Liver (tissue), 9 donors: Measurements from ENCODE around the gene DCC. TPM values are rescaled to one million over a fixed set of nuclear protein-coding genes. Genes with fewer than 3 reads are reported as not detected.

Experiments used
- DNase-seq: peaks from one replicate; pipeline ENCODE4 v3.0.0-alpha.2; 2017; ENCODE audit warnings: low spot score
- H3K27ac ChIP-seq, 2 donors: one replicate each; pipeline ENCODE4 v1.7.0; 2013; ENCODE audit warnings: inconsistent platforms in 2 of 2, low read length in 2 of 2, control low read depth in 1 of 2, low read depth in 1 of 2, mild to moderate bottlenecking in 1 of 2
- H3K27me3 ChIP-seq, 4 donors: one replicate each; pipeline versions ENCODE4 v1.6.1 to v1.7.0; 2013; ENCODE audit warnings: low read length in 3 of 4, inconsistent platforms in 1 of 4, mild to moderate bottlenecking in 1 of 4, moderate library complexity in 1 of 4; ENCODE audit not compliant: control insufficient read depth in 4 of 4, insufficient read depth in 4 of 4
- H3K36me3 ChIP-seq, 4 donors: one replicate each; pipeline versions ENCODE4 v1.6.1 to v1.7.0; 2013; ENCODE audit warnings: low read length in 3 of 4, mild to moderate bottlenecking in 3 of 4, low read depth in 1 of 4, moderate library complexity in 1 of 4; ENCODE audit not compliant: control insufficient read depth in 4 of 4, insufficient read depth in 3 of 4
- H3K4me1 ChIP-seq, 4 donors: one replicate each; pipeline versions ENCODE4 v1.6.1 to v1.7.0; 2013; ENCODE audit warnings: low read length in 3 of 4, mild to moderate bottlenecking in 3 of 4, moderate library complexity in 1 of 4; ENCODE audit not compliant: control insufficient read depth in 4 of 4, insufficient read depth in 4 of 4
- H3K4me3 ChIP-seq, 3 donors: one replicate each; pipeline versions ENCODE4 v1.6.1 to v1.7.0; 2013; ENCODE audit warnings: low read length in 3 of 3, control low read depth in 1 of 3, low read depth in 1 of 3, mild to moderate bottlenecking in 1 of 3
- H3K9ac ChIP-seq, 2 donors: one replicate each; pipeline ENCODE4 v1.7.0; 2013; ENCODE audit warnings: low read length in 2 of 2, mild to moderate bottlenecking in 2 of 2, moderate library complexity in 2 of 2, control low read depth in 1 of 2, low read depth in 1 of 2
- H3K9me3 ChIP-seq, 4 donors: one replicate each; pipeline versions ENCODE4 v1.6.1 to v1.7.0; 2013; ENCODE audit warnings: low read length in 3 of 4; ENCODE audit not compliant: control insufficient read depth in 4 of 4
- ATF3 ChIP-seq: IDR thresholded peaks from 2 replicates; pipeline ENCODE4 v1.6.1; 2016; ENCODE audit warnings: antibody characterized with exemption
- CTCF ChIP-seq: fragments of 150-350 bp; IDR thresholded peaks from 2 replicates; pipeline ENCODE4 v1.5.1; 2017; ENCODE audit warnings: improper control_type of control experiment, low read depth, low read length; ENCODE audit not compliant: missing input control
- EGR1 ChIP-seq, 2 donors: IDR thresholded peaks; 2 replicates each; pipeline ENCODE4 v1.6.1; 2016 to 2018; ENCODE audit warnings: antibody characterized with exemption in 2 of 2, low read depth in 2 of 2
- FOXA1 ChIP-seq: IDR thresholded peaks from 2 replicates; pipeline ENCODE4 v1.6.1; 2016; ENCODE audit warnings: antibody characterized with exemption
- FOXA2 ChIP-seq: IDR thresholded peaks from 2 replicates; pipeline ENCODE4 v1.6.1; 2016; ENCODE audit warnings: antibody characterized with exemption
- HNF4A ChIP-seq, 2 donors: conservative IDR thresholded peaks; 2 replicates each; pipeline ENCODE4 v1.6.1; 2016; ENCODE audit warnings: antibody characterized with exemption in 2 of 2, mild to moderate bottlenecking in 2 of 2
- MAX ChIP-seq: IDR thresholded peaks from 2 replicates; pipeline ENCODE4 v1.6.1; 2016; ENCODE audit warnings: antibody characterized with exemption
- NR2F2 ChIP-seq: IDR thresholded peaks from 2 replicates; pipeline ENCODE4 v1.6.1; 2016; ENCODE audit warnings: antibody characterized with exemption
- RAD21 ChIP-seq, 2 donors: IDR thresholded peaks; 2 replicates each; pipeline ENCODE4 v1.6.1; 2016; ENCODE audit warnings: antibody characterized with exemption in 2 of 2, mild to moderate bottlenecking in 2 of 2
- REST ChIP-seq: IDR thresholded peaks from 2 replicates; pipeline ENCODE4 v1.6.1; 2016; ENCODE audit warnings: antibody characterized with exemption, mild to moderate bottlenecking
- RXRA ChIP-seq, 2 donors: IDR thresholded peaks; 2 replicates each; pipeline ENCODE4 v1.6.1; 2017 to 2018; ENCODE audit warnings: antibody characterized with exemption in 2 of 2, mild to moderate bottlenecking in 1 of 2
- SP1 ChIP-seq: IDR thresholded peaks from 2 replicates; pipeline ENCODE4 v1.6.1; 2018; ENCODE audit warnings: antibody characterized with exemption, mild to moderate bottlenecking
- TAF1 ChIP-seq: conservative IDR thresholded peaks from 2 replicates; pipeline ENCODE4 v1.6.1; 2016; ENCODE audit warnings: antibody characterized with exemption, mild to moderate bottlenecking
- YY1 ChIP-seq: IDR thresholded peaks from 2 replicates; pipeline ENCODE4 v1.6.1; 2016; ENCODE audit warnings: antibody characterized with exemption, mild to moderate bottlenecking
- ZBTB33 ChIP-seq: IDR thresholded peaks from 2 replicates; pipeline ENCODE4 v1.6.1; 2016; ENCODE audit warnings: antibody characterized with exemption
- WGBS: extraction: QIAGEN DNeasy Blood & Tissue Kit; methylation state at CpG from one replicate; pipeline ENCODE4 v1.1.7; 2013; 5-methylcytosine and 5-hydroxymethylcytosine counted together
- polyA plus RNA-seq, 2 donors: library from polyadenylated mRNA; stranded (reverse) in 1 of 2; unstranded in 1 of 2; fragments of 200-250 nt in 1 of 2; fragments of >200 nt in 1 of 2; fragmentation: Nextera tagmentation in 1 of 2; extraction: Ambion mirVana in 1 of 2; gene quantifications; one replicate each; pipeline versions ENCODE4 v1.2.1 to v1.2.3, GENCODE V29; 2013 to 2015
- total RNA-seq, 2 donors: library from RNA; depleted of rRNA; stranded (reverse); fragments of >200 nt; gene quantifications; one replicate each; pipeline ENCODE4 v1.2.3, GENCODE V29; 2014
- donor health status: healthy.
- donor health status: healthy.
- donor health status: healthy.
- donor health status: healthy.
- donor health status: healthy.

The DCC gene
- total and polyA plus RNA-seq, 4 donors: under 0.01 to 0.03 TPM; not detected in 2

GRCh38 chr18:53254265-53254664, 914.3 kb downstream of the DCC start:
- Histone ChIP-seq H3K9me3 (peaks cover 0 to 3% (median under 1%) of the 10 kb centered on the region in 4 donors), H3K4me3 (no peak overlapping the region), H3K4me1 (no peaks in the 10 kb centered on the region), H3K27me3 (no peaks in the 10 kb centered on the region), H3K27ac (no peak overlapping the region), H3K36me3 (no peaks in the 10 kb centered on the region), H3K9ac (no peak overlapping the region)
- WGBS: 63% methylated on average over 1 of the region's 1 CpG
- TF ChIP-seq HNF4A (conservative IDR thresholded peaks at IDR 0.05) (no peak), FOXA2 (no peak), MAX (no peak), EGR1 (IDR thresholded peaks at IDR 0.05; ENCODE audit: low read depth in 2 of 2) (no peak), ZBTB33 (no peak), ATF3 (no peak), YY1 (no peak), TAF1 (no peak), NR2F2 (no peak), CTCF (no peak), RXRA (IDR thresholded peaks at IDR 0.05) (no peak), FOXA1 (no peak), SP1 (no peak), REST (no peak), RAD21 (IDR thresholded peaks at IDR 0.05) (no peak)
- no peak for DNase-seq

GRCh38 chr18:53261241-53261640, 921.2 kb downstream of the DCC start:
- H3K27me3 ChIP-seq: no peaks in the 10 kb centered on the region
- DNase-seq: no peak
- H3K4me1 ChIP-seq: no peaks in the 10 kb centered on the region
- no peaks in the 10 kb centered on the region for H3K9me3 ChIP-seq
- H3K4me3 ChIP-seq: no peak overlapping the region
- 66% methylated on average over 5 of the region's 5 CpGs for WGBS
- no peak overlapping the region for H3K27ac ChIP-seq
- H3K36me3 ChIP-seq: no peaks in the 10 kb centered on the region
- no peak overlapping the region for H3K9ac ChIP-seq
- TF ChIP-seq ZBTB33 (no peak), SP1 (no peak), TAF1 (no peak)
